ENCODE measurements around the gene LRBA.
"Not testable (repeated sequence)": the region's sequence is repeated elsewhere in the genome, so short reads cannot be mapped to it uniquely, and the experiment has no call there.

The LRBA gene, protein sequence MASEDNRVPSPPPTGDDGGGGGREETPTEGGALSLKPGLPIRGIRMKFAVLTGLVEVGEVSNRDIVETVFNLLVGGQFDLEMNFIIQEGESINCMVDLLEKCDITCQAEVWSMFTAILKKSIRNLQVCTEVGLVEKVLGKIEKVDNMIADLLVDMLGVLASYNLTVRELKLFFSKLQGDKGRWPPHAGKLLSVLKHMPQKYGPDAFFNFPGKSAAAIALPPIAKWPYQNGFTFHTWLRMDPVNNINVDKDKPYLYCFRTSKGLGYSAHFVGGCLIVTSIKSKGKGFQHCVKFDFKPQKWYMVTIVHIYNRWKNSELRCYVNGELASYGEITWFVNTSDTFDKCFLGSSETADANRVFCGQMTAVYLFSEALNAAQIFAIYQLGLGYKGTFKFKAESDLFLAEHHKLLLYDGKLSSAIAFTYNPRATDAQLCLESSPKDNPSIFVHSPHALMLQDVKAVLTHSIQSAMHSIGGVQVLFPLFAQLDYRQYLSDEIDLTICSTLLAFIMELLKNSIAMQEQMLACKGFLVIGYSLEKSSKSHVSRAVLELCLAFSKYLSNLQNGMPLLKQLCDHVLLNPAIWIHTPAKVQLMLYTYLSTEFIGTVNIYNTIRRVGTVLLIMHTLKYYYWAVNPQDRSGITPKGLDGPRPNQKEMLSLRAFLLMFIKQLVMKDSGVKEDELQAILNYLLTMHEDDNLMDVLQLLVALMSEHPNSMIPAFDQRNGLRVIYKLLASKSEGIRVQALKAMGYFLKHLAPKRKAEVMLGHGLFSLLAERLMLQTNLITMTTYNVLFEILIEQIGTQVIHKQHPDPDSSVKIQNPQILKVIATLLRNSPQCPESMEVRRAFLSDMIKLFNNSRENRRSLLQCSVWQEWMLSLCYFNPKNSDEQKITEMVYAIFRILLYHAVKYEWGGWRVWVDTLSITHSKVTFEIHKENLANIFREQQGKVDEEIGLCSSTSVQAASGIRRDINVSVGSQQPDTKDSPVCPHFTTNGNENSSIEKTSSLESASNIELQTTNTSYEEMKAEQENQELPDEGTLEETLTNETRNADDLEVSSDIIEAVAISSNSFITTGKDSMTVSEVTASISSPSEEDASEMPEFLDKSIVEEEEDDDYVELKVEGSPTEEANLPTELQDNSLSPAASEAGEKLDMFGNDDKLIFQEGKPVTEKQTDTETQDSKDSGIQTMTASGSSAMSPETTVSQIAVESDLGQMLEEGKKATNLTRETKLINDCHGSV (N-terminal part only)

DNA sequence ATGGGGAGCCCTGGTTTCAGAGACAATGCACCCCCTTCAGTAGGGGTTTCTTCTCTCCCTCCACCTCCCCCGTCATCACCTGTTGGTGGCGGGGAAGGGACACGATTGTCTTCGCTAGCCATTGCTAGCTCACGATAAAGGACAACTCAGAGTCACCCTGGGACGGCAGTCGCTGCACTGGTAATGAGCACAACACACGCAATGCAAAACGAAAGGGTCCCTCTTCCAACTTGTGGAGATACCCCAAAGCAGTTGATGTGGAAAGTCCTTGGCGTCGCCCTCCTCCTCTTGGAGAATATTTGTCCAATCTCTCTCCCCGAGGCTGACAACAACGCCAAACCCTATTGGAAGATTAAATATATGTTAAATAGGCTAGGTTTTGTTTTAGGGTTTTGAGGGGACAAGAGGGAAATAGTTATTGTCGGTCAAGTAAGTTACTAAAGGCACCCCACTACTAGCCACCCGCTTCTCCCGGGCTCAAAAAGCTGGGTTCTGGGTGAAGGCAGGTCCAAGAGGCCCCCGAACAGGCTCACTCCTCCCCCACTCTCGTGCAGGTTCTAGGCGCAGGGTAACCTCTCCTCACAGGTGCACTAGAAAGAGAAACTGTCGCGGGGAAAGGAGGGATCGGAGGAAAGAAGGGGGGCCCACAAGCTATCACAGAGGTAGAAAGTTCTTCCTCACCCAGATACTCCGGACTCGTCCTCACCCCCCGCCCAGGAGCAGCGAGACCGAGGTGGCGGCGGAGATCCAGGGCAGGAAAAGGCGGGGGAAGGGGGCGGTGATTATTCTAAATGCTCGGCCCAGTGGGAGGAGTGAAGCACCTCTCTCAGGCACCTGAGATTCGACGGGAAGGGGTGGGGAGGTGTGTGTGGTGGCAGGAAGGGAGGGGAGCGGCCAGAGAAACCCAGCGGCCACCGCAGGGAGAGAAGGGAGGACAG lies at the start of gene LRBA:
Gene LRBA (minus strand): TSS at position 764 of the 938 bp plus-strand sequence. CDS start 642 bp downstream, at position 122.
- DNase-seq (ENCODE audit: low read depth), result peak; percentile 40

DNA sequence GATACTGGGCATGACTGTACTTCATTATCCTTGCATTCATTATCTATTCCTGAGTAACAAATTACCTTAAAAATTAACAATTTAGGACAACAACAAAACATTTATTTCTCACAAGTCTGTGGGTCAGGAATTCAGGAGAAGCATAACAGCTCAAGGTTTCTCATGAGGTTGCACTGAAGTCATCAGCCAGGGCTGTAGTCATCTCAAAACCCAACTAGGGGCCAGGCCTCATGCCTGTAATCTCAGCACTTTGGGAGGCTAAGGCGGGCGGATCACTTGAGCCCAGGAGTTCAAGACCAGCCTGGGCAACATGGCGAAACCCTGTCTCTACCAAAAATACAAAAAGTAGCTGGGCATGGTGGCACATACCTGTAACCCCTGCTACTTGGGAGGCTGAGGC lies 48.1 kb upstream of the LRBA start:
- DNase-seq (ENCODE audit: low read depth), result not testable (repeated sequence)

DNA sequence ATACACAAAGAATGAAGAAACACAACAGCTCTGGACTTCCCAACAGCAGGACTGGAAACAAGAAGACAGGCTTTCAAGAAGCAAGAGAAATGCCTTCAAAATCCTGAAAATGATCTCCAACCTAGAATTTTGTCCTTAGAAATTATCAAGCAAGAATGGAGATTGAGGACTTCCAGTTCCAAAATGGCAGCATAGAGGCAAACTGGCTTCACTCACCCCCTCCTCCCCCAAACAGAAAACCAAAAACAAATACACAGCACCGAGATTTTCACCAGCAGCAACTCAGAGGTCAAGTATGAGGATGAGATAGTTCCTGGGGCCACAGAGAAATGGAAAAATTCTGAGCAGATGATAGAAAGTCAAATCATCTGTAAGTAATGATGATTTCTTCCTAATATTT lies 40.5 kb upstream of the LRBA start:
- no peak for DNase-seq (ENCODE audit: low read depth)

DNA sequence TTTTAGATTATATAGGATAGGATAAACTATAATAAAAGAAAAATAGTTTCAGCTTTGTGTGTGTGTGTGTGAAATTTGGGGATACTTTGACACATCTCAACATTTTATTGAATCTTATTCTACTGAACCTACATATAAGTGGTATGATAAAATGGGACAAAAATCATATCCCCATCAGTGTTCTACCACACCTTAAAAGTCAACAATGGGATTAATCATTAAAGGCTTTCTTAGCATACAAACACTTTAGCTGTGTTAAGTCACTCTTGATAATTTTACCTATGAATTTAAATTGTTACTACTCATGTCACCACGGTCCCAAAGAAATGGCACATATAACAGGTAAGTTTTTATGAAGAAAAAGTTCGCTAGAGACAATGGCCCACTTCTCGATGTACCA lies 37.7 kb upstream of the LRBA start:
- DNase-seq (ENCODE audit: low read depth), result no peak

DNA sequence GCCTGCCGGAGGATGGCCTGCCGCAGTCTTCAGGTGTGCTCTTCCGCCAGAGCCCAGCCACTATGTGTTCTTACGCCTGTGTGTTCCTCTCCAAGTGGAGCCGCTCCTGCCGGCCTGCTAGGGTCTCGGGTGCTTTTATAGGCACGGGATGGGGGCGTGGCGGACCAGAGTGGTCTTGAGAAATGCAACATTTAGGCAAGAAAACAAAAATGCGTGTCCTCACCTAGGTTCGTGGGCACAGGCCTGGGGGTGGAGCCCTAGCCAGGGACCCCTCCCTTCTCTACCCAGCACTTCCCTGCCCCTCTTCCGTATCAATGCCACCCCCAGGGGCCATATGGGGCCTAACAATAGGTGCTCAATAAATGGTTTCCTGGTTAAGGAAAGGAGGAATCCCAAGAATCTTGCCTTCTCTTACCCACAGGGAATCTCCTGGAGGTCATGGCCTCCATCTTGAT lies 34.4 kb upstream of the LRBA start:
- DNase-seq (ENCODE audit: low read depth), result no peak

DNA sequence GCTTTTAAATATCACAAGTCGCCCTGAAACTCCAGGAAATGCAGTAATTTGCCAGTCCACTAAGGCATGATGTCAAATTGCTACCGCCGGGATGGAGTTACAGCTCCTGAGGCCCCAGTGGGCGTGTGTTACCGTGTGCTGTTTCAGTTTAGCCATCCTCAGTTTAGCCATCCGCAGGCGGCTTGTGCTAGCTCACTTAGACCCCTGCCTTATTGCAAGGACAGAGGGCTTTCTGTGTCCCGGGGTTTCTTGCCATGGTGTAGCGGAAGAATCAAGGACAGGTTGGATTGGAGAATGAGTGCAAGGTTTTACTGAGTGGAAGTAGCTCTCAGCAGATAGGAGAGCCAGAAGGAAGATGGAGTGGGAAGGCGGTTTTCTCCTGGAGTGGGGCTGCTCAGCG lies 33.8 kb upstream of the LRBA start:
- no peak for DNase-seq (ENCODE audit: low read depth)

DNA sequence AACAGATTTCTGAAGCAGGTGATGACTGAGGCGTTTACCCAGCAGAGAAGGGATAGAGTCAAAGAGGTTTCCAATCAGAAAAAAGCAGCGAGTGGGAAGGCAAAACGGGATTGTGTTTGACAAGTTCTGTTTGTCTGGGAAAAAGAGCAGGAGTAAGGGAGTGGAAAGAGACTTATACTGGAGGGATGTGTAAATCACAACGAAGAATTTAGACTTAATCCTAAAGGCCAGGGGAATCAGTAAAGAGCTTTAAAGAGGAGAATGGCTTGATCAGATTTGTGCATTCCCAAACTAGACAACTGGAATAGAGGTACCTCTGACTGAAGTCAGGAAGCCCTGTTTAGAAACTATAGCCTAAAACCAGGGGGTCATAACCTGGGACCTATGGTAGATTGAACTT lies 31.5 kb upstream of the LRBA start:
- DNase-seq (ENCODE audit: low read depth), result no peak

DNA sequence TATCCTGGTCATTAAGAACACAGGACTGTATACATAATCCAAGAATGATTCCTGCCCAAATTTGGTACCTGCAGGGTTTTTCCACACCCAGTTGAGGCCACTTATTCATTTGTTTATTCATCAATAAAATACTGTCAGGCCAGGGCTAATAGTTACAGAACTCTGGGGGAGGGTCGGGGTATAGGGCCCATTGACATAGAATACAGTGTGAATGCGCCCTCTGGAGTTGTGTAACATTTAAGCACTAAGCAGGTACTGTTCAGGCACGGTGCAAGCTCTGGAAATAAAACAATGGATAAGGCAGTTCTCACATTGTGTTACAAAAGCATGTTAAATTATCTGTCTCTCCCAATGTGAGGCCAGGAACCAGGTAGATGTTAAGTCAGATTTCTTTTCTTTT lies 30.8 kb upstream of the LRBA start:
- DNase-seq (ENCODE audit: low read depth), result peak; percentile 7

DNA sequence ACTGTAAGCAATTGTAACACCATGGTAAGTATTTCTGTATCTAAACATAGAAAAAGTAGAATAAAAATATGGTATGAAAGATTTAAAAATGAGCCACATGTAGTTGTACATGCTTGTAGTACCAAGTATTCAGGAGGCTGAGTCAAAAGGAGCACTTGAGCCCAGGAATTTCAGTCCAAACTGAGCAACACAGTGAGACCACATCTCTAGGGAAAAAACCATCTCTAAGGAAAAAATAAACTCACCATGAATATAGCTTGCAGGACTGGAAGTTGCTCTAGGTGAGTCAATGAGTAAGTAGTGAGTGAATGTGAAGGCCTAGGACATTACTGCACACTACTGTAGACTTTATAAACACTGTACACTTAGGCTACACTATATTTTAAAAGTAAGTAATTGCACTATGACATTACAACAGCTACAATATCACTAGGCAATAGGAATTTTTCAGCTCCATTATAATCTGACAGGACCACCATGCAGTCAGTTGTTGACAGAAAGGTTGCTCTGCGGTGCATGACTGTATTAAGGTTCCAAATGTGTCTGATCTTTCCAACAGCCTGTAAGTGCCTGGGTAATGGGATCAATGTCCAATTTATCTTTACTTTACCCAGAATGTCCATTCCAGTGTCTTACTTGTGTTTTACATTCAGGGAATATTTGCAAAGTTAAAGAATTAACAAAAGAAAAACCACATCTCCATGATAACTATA lies 28.9 kb upstream of the LRBA start:
- DNase-seq (ENCODE audit: low read depth), result no peak

DNA sequence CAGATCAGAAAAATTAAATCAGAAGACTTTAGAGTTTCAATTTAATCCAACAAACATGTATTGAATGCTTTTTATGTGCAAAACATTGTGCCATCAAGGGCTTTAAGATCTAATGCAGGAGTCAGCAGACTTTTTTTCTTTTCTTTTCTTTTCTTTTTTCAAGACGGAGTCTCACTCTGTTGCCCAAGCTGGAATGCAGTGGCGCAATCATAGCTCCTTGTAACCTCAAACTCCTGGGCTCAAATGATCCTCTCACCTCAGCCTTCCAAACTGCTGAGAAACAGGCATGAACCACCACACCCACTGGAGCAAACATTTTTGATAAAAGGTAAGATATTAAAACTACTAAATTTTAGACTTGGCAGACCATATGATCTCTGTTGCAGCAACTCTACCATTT lies 24.6 kb upstream of the LRBA start:
- no peak for DNase-seq (ENCODE audit: low read depth)

DNA sequence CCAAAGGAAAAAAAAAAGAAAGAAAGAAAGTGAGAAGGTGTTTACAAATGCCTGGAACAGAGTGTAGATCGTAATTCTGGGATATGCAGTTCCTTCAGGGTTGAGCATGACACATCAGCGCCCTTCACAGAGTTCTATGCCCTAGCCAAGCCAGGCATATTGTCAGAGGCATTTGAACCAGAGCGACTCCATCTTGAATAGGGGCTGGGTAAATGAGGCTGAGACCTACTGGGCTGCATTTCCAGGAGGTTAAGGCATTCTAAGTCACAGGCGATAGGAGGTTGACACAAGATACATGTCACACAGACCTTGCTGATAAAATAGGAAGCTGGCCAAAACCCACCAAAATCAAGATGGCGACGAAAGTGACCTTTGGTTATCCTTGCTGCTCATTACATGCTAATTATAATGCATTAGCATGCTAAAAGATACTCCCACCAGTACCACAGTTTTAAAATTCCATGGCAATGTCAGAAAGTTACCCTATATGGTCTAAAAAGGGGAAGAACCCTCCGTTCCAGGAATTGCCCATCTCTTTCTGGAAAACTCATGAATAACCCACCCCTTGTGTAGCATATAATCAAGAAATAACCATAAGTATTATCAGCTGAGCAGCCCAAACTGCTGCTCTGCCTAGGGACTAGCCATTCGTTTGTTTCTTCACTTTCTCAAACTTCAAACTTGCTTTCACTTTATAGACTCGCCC lies 23.5 kb upstream of the LRBA start:
- DNase-seq (ENCODE audit: low read depth), result no peak

DNA sequence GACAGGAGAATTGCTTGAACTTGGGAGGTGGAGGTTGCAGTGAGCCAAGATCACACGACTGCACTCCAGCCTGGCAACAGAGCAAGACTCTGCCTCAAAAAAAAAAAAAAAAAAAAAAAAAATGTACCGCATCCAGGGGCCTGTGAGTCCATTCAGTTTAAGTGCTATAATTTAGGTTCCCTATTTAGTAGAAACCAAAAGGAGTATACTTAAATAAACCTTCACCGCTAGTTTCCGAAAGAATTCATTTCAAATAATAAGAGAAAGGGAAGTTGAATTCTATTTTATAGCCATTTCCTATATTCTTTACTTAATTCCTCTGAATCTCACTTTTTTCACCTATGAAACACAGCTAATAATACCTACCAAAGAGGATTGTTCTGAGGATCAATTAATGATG lies 20.8 kb upstream of the LRBA start:
- DNase-seq (ENCODE audit: low read depth), result no peak

DNA sequence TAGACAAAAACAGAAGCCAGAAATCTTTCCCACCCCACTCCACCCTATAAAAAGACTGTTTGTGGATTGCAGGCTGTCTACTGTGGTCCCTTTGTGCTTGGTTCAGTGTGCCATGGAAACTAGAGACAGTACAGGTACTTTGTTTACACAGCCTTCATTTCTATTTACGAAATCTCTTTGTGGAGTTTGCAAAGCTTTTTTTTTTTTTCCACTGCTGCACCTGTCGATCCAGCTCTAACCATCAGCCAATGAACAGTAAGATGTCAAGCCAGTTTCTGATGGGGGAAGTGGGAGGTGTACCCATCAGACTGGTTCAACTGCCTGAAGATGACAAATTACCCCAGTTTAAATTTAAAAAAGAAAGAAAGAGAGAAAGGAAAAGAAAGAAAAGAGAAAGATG lies 20.2 kb upstream of the LRBA start:
- no peak for DNase-seq (ENCODE audit: low read depth)

DNA sequence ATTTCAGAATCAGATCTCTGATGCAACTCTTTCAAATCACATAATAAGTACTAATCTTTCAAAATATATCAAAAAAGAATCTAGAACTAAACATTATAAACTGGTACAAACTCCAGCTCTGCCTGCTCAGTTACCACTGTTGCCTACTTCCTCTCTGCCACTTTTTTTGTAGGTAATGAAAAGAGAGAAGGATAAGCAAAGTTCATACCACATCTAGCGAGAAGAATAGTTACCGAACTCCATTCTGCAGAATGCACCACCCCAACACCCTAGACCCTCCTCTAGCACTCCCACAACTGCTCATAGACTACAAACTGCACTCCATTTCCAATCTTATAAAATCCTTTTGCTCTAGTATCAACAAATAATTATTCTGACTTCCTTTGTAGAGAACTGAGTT lies 19.7 kb upstream of the LRBA start:
- no peak for DNase-seq (ENCODE audit: low read depth)

DNA sequence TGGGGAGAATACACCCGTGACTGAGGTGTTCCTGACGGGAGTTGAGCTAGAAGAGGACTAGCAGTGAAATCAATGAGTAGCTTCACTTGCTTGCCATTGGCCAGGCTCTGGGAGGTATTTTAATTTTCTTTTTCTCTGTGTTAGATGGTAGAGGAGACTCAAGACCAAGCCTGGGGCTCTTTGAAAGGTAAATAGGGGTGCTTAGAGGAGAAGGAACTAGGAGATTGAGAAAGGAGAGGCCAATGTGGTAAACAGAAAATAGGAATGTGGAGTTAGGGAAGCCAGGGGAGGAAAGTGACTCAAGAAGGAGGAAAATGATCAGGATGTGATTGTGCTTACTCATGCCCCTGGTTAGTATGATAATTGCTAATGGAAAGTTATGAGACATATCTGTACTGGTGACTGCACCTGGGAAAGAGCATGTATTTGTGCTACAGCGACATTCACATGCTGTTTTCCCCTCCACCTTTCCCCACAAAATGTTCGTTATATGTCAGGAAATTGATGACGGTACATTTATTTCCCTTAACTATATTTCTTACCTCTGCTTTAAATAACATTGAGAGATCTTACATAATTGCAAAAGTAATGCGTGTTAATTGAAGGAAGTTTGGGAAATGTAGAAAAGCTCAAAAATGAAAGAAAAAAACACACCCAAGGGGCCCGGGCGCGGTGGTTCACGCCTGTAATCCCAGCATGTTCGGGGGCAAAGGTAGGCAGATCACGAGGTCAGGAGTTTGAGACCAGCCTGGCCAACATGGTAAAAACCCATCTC lies 16.9 kb upstream of the LRBA start:
- DNase-seq (ENCODE audit: low read depth), result no peak

DNA sequence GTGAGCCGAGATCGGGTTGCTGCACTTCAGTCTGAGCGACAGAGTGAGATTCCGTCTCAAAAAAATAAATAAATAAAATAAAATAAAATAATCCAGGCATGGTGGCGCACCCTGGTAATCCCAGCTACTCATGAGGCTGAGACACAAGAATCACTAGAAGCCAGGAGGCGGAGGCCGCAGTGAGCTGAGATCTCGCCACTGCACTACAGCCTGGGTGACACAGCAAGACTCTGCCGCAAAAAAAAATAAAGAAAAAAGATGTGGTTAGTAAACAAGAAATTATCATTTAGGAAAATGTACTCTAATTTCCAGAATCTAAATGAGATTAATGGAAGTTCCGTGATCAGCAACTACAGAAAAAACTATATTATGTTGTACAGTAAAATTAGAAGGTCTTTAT lies 14.5 kb upstream of the LRBA start:
- DNase-seq (ENCODE audit: low read depth), result no peak

DNA sequence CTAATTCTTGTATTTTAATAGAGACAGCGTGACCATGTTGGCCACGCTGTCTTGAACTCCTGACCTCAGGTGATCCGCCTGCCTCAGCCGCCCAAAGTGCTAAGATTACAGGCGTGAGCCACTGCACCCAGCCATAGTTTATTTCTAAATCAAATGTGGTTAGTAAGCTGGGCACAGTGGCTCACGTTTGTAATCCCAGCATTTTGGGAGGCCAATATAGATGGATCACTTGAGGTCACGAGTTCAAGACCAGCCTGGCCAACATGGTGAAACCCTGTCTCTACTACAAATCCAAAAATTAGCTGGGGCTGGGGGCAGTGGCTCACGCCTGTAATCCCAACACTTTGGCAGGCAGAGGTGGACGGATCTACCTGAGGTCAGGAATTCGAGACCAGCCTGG lies 13.9 kb upstream of the LRBA start:
- not testable (repeated sequence) for DNase-seq (ENCODE audit: low read depth)

DNA sequence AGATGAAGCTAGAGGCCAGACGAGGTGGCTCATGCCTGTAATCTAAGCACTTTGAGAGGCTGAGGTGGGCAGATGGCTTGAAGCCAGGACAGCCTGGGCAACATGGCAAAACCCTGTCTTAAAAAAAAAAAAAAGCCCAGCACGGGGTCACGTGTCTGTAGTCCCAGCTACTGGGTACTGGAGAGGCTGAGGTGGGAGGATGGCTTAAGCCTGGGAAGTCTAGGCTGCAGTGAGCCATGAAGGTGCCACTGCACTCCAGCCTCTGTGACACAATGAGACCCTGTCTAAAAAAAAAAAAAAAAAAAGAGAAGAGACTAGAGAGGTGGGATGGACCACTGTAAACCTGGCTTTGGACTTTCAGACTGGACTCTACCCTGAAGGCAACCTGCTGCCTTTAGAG lies 10.7 kb upstream of the LRBA start:
- no peak for DNase-seq (ENCODE audit: low read depth)

DNA sequence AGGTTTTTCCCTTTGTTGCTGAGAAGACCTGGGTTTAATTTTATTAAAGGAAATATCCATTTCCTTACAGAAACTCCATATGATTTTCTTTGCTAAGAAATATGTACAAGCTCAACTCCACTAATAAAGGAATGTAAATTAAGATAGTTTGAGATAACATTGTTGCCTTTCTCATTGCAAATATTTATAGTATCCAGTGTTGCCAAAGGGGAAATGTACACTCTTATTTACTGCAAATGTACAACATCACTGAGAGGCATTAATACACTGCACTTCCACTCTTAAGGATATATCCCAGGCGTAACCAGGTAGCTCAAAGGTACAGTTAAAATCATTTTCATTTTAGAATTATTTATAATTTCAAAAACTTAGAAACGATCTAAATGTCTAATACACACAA lies 7.5 kb upstream of the LRBA start:
- no peak for DNase-seq (ENCODE audit: low read depth)

All from CMK (cell line).